Muscle layer of colon (tissue), 2 donors: Measurements from ENCODE around the gene AGAP1.

ENCODE experiments used
- H3K27ac ChIP-seq: one replicate; pipeline ENCODE4 v1.7.0; 2013; ENCODE audit warnings: low read depth, mild to moderate bottlenecking, low read length, moderate library complexity
- H3K27me3 ChIP-seq, 2 donors: one replicate each; pipeline ENCODE4 v1.7.0; 2013; ENCODE audit warnings: low read length in 2 of 2, mild to moderate bottlenecking in 2 of 2; ENCODE audit not compliant: insufficient read depth in 2 of 2, control insufficient read depth in 1 of 2
- H3K36me3 ChIP-seq: one replicate; pipeline ENCODE4 v1.7.0; 2013; ENCODE audit warnings: mild to moderate bottlenecking, low read length; ENCODE audit not compliant: insufficient read depth
- H3K4me1 ChIP-seq: one replicate; pipeline ENCODE4 v1.7.0; 2013; ENCODE audit warnings: mild to moderate bottlenecking, low read length; ENCODE audit not compliant: insufficient read depth
- H3K4me3 ChIP-seq, 2 donors: one replicate each; pipeline ENCODE4 v1.7.0; 2013; ENCODE audit warnings: low read length in 2 of 2, low read depth in 1 of 2, mild to moderate bottlenecking in 1 of 2, moderate library complexity in 1 of 2
- H3K9ac ChIP-seq: one replicate; pipeline ENCODE4 v1.7.0; 2013; ENCODE audit warnings: low read length
- H3K9me3 ChIP-seq: one replicate; pipeline ENCODE4 v1.7.0; 2013; ENCODE audit warnings: mild to moderate bottlenecking, low read length
- donor health status: abdominal sarcoma.
- donor health status: Adenocarcinoma of cecum.

The AGAP1 gene

GRCh38 chr2:236166796-236167296, 673.0 kb downstream of the AGAP1 start:
- peak overlapping the region; percentile 23 to 37 for H3K4me3 ChIP-seq
- peaks cover 81 to 97% of the 10 kb centered on the region in 2 donors for H3K27me3 ChIP-seq
- peaks cover 38% of the 10 kb centered on the region for H3K4me1 ChIP-seq
- no peak overlapping the region for H3K9ac ChIP-seq
- no peaks in the 10 kb centered on the region for H3K9me3 ChIP-seq
- no peak overlapping the region for H3K27ac ChIP-seq
- no peaks in the 10 kb centered on the region for H3K36me3 ChIP-seq

- H3K36me3 ChIP-seq, result no peaks in the 10 kb centered on the region
- H3K9ac ChIP-seq, result no peak overlapping the region
- no peak overlapping the region for H3K27ac ChIP-seq
- H3K4me3 ChIP-seq, result peak overlapping the region in 1 of 2 donors; percentile 23
- peaks cover 81 to 97% of the 10 kb centered on the region in 2 donors for H3K27me3 ChIP-seq
- H3K4me1 ChIP-seq, result peaks cover 43% of the 10 kb centered on the region
- no peaks in the 10 kb centered on the region for H3K9me3 ChIP-seq
These were observed 673.7 kb downstream of the AGAP1 start for GRCh38 chr2:236167297-236168109.

GRCh38 chr2:236168110-236169080, 674.6 kb downstream of the AGAP1 start, which contains the start of gene GBX2:
Gene GBX2 (minus strand): TSS chr2:236168386. CDS start chr2:236167971, 415 bp downstream.
- Histone ChIP-seq H3K9me3 (no peaks in the 10 kb centered on the region), H3K27me3 (peaks cover 83 to 98% of the 10 kb centered on the region in 2 donors), H3K4me1 (peaks cover 43% of the 10 kb centered on the region), H3K36me3 (no peaks in the 10 kb centered on the region), H3K4me3 (peak within 1 kb of the TSS in 1 of 2 donors; percentile 23), H3K9ac (no peak within 1 kb of the TSS), H3K27ac (no peak within 1 kb of the TSS)

GRCh38 chr2:236169151-236169721, 675.4 kb downstream of the AGAP1 start:
- H3K27ac ChIP-seq, result no peak overlapping the region
- no peak overlapping the region for H3K9ac ChIP-seq
- H3K4me1 ChIP-seq, result peaks cover 34% of the 10 kb centered on the region
- no peaks in the 10 kb centered on the region for H3K36me3 ChIP-seq
- H3K4me3 ChIP-seq, result no peak overlapping the region
- peaks cover 82 to 98% of the 10 kb centered on the region in 2 donors for H3K27me3 ChIP-seq
- no peaks in the 10 kb centered on the region for H3K9me3 ChIP-seq

GRCh38 chr2:236169741-236170589, 676.1 kb downstream of the AGAP1 start:
- H3K36me3 ChIP-seq, result no peaks in the 10 kb centered on the region
- no peak overlapping the region for H3K27ac ChIP-seq
- no peaks in the 10 kb centered on the region for H3K9me3 ChIP-seq
- H3K9ac ChIP-seq, result no peak overlapping the region
- no peak overlapping the region for H3K4me3 ChIP-seq
- peaks cover 82 to 98% of the 10 kb centered on the region in 2 donors for H3K27me3 ChIP-seq
- H3K4me1 ChIP-seq, result peaks cover 27% of the 10 kb centered on the region

- Histone ChIP-seq H3K36me3 (no peaks in the 10 kb centered on the region), H3K9ac (no peak overlapping the region), H3K4me1 (peaks cover 20% of the 10 kb centered on the region), H3K27me3 (peaks cover 81 to 98% of the 10 kb centered on the region in 2 donors), H3K27ac (no peak overlapping the region), H3K4me3 (no peak overlapping the region), H3K9me3 (no peaks in the 10 kb centered on the region)
These were observed 676.8 kb downstream of the AGAP1 start for GRCh38 chr2:236170590-236171165.

- H3K27me3 ChIP-seq, result peaks cover 81 to 98% of the 10 kb centered on the region in 2 donors
- H3K9ac ChIP-seq, result no peak overlapping the region
- no peaks in the 10 kb centered on the region for H3K36me3 ChIP-seq
- H3K4me1 ChIP-seq, result peaks cover 14% of the 10 kb centered on the region
- H3K4me3 ChIP-seq, result no peak overlapping the region
- H3K27ac ChIP-seq, result no peak overlapping the region
- no peaks in the 10 kb centered on the region for H3K9me3 ChIP-seq
These were observed 677.4 kb downstream of the AGAP1 start for GRCh38 chr2:236171181-236171679.

- no peaks in the 10 kb centered on the region for H3K9me3 ChIP-seq
- no peaks in the 10 kb centered on the region for H3K36me3 ChIP-seq
- H3K4me3 ChIP-seq, result no peak overlapping the region
- H3K27me3 ChIP-seq, result peaks cover 81 to 98% of the 10 kb centered on the region in 2 donors
- H3K27ac ChIP-seq, result no peak overlapping the region
- H3K9ac ChIP-seq, result no peak overlapping the region
- peaks cover 9% of the 10 kb centered on the region for H3K4me1 ChIP-seq
These were observed 677.9 kb downstream of the AGAP1 start for GRCh38 chr2:236171680-236172254.

GRCh38 chr2:236172255-236173035, 678.6 kb downstream of the AGAP1 start:
- H3K27ac ChIP-seq, result no peak overlapping the region
- no peak overlapping the region for H3K4me3 ChIP-seq
- H3K9me3 ChIP-seq, result no peaks in the 10 kb centered on the region
- peaks cover 81 to 98% of the 10 kb centered on the region in 2 donors for H3K27me3 ChIP-seq
- no peak overlapping the region for H3K9ac ChIP-seq
- H3K36me3 ChIP-seq, result no peaks in the 10 kb centered on the region
- peaks cover 7% of the 10 kb centered on the region for H3K4me1 ChIP-seq
